MM.1S (cell line): Measurements from ENCODE around the gene BNIP3.

ENCODE experiments used
- CTCF ChIP-seq: fragments of 300-600 bp; sonication (generic); IDR thresholded peaks from 2 replicates; pipeline ENCODE4 v1.5.1; 2016; ENCODE audit warnings: antibody characterized with exemption, low read length, mixed read lengths
- EZH2 ChIP-seq: fragments of 300-600 bp; sonication (generic); optimal IDR thresholded peaks from 2 replicates; pipeline ENCODE3; 2017; ENCODE audit warnings: low read depth, mild to moderate bottlenecking, antibody characterized with exemption, low read length, mixed read lengths

GRCh38 chr10:132010483-132010882 lies 28.8 kb upstream of the BNIP3 start:
- TF ChIP-seq CTCF: no peak
- no peak for TF ChIP-seq EZH2
